K562 (cell line): ENCODE results near the gene GABRB1.

Experiments used
- CTCF ChIP-seq, 3 experiments: IDR thresholded peaks in 2 of 3; conservative IDR thresholded peaks in 1 of 3; 2 replicates each; pipeline ENCODE4 v1.5.1; 2011 to 2012; ENCODE audit warnings: low read length in 3 of 3, mild to moderate bottlenecking in 3 of 3, control low read depth in 2 of 3, improper control_type of control experiment in 1 of 3, inconsistent platforms in 1 of 3, low read depth in 1 of 3, mixed read lengths in 1 of 3, moderate library complexity in 1 of 3; ENCODE audit not compliant: insufficient read depth in 2 of 3
- ELF4 ChIP-seq: fragments of 450-650 bp; formaldehyde crosslinking; IDR thresholded peaks from 2 replicates; pipeline ENCODE4 v1.4.0; 2022; ENCODE audit warnings: missing genetic modification characterization
- EZH2 ChIP-seq: IDR thresholded peaks from 2 replicates; pipeline ENCODE4 v1.6.1; 2012; ENCODE audit warnings: low read depth, mild to moderate bottlenecking, inconsistent platforms, low read length, borderline replicate concordance
- MGA ChIP-seq: fragments of 450-650 bp; IDR thresholded peaks from 2 replicates; pipeline ENCODE4 v1.6.1; 2016; ENCODE audit warnings: mild to moderate bottlenecking, moderate library complexity
- NFATC3 ChIP-seq: fragments of 450-650 bp; IDR thresholded peaks from 2 replicates; pipeline ENCODE4 v1.6.1; 2017; ENCODE audit warnings: mild to moderate bottlenecking
- POLR2A ChIP-seq: fragments of 450-650 bp; conservative IDR thresholded peaks from 2 replicates; pipeline ENCODE4 v1.6.1; 2016
- PRPF4 ChIP-seq: fragments of 200-400 bp; formaldehyde crosslinking; IDR thresholded peaks from one replicate; pipeline ENCODE4 v1.6.1; 2017; ENCODE audit warnings: low read length, low read depth, mild to moderate bottlenecking; ENCODE audit not compliant: insufficient read depth, poor library complexity, severe bottlenecking

- TF ChIP-seq CTCF (IDR thresholded peaks at IDR 0.05 in 2 of 3, conservative IDR thresholded peaks at IDR 0.05 in 1 of 3; ENCODE audit: insufficient read depth in 2 of 3, low read depth in 1 of 3, low read length in 3 of 3) = no peak
- TF ChIP-seq ELF4 (CRISPR knock-in tag) = no peak
- no peak for TF ChIP-seq PRPF4
- no peak for TF ChIP-seq NFATC3
- no peak for TF ChIP-seq POLR2A
- no peak for TF ChIP-seq MGA
- no peak for TF ChIP-seq EZH2
Observed at GRCh38 chr4:47038263-47038662, 6.9 kb downstream of the GABRB1 start.
